GM21526 (cell line): ENCODE measurements around the gene TMEM147.

Experiments
- ATAC-seq: cut with Tn5 transposase; IDR thresholded peaks from one replicate; pipeline ENCODE4 v1.9.1; 2021; ENCODE audit warnings: moderate library complexity; ENCODE audit not compliant: unreplicated experiment, low FRiP score

The TMEM147 gene

GRCh38 chr19:35544110-35544802 lies 1.2 kb upstream of the TMEM147 start:
- no peak for ATAC-seq

DNA sequence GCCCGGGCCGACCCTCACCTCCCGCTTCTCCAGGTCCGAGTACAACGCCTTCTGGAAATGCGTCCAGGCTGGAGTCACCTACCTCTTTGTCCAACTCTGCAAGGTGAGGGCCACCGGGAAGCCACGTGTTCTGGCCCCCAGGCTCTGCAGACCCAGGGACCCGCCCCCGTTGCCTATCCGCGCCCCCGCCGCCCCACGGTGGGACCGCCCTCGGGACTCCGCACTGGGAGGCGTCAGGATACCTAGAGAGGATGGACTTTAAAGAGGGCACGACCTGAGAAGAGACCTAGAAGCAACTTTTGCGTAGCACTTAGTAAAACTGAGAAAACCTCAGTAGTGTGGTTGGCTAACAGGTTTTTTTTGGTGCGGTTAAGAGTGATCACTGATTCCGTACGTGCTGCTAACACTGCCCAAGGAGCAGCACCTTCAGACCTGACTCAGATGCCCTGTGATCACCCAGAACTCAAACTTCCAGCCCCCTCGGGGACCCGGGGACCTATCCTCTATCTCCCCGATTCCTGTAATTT lies 492 bp downstream of the TMEM147 start:
- ATAC-seq: no peak

GRCh38 chr19:35546532-35546931 lies 1.1 kb downstream of the TMEM147 start:
- no peak for ATAC-seq

DNA sequence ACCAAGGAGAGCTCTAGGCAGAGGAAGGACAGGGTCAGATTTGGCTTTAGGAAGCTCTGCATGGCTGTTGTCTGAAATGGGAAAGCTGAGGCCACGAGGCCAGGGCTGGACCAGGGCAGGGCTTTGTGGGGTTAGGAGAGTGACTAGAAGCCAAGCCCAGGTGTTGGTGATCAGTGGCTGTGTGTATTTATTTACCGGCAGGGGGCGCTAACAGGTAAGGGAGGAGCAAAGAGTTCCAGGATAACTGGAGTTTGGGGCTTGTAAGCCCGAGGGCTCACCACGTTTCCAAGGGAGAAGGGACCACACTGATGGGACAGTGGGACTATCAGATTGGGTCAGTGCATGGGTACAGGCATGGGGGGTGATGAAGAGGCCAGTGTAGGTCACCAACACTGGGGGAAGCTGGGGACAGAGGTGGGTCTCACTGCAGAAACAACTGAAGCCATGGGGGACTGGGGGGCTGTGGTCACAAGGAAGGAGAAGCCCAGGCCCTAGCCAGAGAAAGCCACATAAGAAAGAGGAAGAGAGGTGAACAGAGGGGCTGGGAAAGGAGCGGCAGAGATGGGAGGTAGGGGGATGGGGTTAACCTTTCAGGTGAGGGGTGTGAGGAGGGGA lies 3.9 kb downstream of the TMEM147 start:
- no peak for ATAC-seq

DNA sequence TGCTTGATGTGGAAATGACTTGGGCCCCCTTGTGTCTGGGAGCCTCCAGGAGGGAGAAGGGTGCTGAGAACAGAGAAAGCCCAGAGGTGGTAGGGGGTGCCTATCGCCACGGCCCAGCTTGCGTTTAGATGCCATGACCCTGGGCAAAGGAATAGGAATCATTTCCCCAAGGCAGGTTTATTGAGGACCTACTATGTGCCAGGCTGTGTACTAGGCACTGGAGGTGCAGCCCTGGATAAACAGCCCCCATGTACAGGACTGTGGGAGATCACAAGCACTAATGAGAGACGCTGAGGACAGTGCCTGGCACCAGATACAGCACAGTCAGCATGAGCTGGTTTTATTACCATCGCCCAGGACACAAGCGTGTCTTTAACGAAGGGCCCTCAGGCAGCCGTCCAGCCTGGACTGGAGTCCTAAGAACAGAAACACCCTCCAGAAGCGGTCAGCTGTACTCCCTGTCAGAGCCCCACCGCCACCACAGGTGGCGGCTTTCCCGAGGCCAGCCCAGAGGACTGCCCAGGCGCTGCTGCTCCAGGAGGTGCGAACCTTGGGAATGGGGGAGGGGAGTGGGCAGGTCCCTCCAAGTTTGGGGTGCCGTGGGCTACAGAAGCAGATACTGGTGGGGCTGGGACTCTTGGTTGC lies 4.6 kb downstream of the TMEM147 start:
- ATAC-seq: no peak

GRCh38 chr19:35551091-35551810 lies 5.8 kb downstream of the TMEM147 start:
- ATAC-seq: no peak

- no peak for ATAC-seq
Measured at GRCh38 chr19:35552534-35553384, 7.3 kb downstream of the TMEM147 start.

- ATAC-seq: no peak
Measured at GRCh38 chr19:35553385-35554000, 8.1 kb downstream of the TMEM147 start.

DNA sequence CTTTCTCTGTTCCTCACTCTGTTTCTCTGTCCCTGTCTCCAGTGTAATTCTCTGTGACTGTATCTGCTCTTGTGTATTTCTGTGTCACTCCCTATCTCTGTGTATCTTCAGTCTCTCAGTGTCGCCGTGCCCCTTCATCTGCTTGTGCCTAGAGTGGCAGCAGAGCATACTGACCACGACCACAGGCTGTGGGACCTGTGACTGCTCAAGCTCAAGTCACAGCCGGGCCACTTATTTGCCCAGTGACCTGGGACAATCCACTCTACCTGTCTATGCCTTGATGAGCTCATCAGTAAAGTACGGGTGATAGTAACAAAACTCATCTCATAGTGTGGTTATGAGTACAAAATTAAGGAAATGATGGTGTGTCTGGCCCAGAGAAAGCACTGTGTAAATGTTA lies 8.7 kb downstream of the TMEM147 start:
- no peak for ATAC-seq

DNA sequence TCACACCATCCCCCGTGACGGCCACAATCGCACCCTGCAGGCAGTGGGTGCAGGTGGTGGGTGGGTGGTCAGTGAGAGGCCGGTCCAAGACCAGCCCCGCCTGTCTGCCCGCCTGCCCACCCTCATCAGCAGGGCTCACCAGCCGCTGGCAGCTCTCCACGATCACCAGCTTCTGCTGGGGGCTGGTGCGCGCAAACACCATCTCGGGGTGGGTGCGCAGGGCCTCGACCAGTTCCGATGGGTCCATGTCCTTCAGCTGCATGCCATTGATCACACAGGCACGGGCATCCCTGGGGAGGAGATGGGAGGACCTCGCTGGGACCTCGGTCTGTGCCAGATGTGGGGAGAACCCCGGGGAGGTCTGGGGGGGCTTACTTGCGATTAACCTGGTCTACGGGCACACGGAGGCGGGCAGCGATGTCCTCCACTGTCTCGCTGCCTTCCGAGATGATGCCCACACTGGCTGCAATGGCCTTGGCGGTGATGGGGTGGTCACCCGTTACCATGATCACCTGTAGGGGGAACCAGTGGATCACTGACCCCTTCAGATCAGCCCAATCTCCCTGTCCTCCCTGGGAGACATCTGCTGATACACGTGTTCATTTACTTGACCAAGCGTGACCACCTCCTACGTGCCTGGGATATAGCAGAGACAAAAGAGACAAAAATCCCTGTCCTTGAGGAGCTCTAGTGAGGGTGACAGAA lies 10.0 kb downstream of the TMEM147 start:
- ATAC-seq: no peak

GRCh38 chr19:35556025-35556590 lies 10.7 kb downstream of the TMEM147 start:
- ATAC-seq: no peak

DNA sequence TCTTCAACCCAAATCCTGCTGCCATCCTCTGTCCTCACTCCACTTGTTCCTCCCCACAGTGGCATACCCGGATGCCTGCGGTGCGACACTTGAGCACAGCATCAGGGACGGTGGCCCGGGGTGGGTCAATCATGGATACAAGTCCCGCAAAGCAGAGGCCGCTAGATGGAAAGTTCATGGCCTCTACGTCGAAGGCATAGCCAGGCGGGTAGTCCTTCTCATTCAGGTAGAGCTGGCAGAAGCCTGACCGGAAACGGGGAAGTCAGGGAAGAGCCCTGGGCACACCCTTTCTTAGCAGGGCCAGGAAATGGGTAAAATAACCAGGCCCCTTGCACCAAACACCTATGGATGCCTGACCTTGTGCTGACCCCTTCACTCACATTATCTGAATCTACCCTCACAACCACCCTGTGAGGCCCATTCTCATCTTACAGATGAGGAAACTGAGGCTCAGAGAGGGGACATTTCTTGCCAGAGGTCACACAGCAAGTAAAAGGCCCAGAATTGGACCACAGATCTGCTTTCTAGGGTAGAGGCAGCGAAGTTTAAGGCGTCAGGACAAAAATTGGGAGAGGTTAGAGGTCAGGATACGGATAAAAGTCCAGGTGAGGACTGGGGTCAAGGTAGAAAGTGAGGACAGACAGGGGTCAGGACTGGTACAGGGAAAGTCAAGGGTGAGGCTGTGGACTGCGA lies 11.6 kb downstream of the TMEM147 start:
- no peak for ATAC-seq

DNA sequence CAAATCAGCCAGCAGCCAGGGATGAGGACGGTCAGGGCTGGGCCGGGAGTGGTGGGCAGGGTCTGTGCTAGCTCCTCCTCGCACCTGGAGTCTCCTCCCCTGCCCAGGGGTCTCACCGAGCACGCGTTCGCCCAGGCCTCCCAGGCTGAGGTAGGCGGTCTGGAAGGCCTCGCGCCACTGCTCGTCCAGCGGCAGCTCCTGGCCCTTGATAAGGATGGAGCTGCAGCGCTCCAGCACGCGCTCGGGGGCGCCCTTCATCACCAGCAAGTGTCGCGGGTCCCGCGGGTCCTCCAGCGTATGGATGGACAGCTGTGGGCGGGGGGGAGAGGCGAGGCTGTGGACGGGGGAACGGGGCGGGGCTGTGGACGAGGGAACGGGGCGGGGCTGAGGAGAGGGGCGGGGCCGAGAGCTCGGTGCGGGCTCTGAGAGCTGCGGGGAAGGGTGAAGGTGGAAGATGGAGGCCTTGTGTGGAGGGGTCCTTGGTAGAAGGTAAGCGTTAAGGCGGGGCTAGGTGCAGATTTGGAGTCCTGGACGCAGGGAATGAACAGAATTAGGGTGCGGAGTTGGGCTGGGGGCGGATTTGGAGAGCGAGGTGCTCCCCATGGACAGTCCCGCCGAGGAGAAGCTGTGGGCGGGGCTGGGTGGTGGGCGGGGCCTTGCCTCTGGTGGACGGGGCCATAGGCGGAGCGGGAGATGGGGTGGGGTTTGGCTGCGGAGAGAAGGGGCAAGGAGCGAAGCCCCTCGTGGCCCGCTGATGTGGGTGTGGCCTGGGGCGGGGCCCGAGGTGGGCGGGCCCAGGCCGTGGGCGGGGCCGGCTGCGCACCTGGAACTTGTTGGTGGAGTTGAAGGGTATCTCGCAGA lies 12.3 kb downstream of the TMEM147 start:
- ATAC-seq: no peak

GRCh38 chr19:35558400-35559280 lies 13.2 kb downstream of the TMEM147 start:
- ATAC-seq: no peak

DNA sequence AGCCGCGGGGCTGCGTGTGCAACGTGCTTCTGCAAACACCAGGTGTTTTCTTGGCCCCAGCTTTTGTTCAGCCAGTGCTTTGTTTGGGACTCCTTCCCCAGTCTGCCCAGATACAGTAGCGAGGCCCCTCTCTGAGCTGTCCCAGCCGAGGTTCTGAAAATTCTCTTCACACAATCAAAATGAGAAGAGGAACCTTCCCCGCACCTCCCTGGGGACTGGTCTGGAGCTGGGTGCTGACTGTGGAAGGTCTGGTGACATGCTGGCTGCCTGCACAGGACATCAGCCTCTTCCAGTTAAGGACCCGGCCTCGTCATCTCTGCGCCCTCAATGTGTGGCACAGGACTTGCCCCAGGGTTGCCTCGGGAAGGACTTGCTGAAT lies 13.8 kb downstream of the TMEM147 start:
- ATAC-seq: no peak

DNA sequence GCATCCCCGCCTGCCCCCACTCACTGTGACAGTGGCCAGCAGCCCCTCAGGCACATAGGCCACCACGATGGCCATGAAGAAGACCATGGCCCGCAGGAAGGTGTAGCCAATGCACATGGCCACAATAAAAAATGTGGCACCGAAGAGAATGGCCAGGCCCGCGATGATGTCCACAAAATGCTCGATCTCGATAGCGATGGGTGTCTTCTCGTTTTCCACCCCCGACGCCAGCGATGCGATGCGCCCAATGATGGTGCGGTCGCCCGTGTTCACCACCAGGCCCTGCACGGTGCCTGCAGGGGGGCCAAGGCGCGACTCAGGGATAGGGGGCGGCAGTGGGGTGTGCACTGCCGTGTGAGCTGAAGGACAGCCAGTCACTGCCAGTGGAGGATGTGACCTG lies 14.4 kb downstream of the TMEM147 start:
- no peak for ATAC-seq
